HCT116 (cell line): ENCODE results near the gene KDSR. TPM values are rescaled to one million over a fixed set of nuclear protein-coding genes. Genes with fewer than 3 reads are reported as not detected.

ENCODE experiments used
- ATAC-seq: fragments of 200-7000 bp; cut with Tn5 transposase; 2 replicates; pipeline ENCODE4 v1.9.1; 2020; ENCODE audit warnings: mild to moderate bottlenecking, moderate library complexity
- BruUV-seq: library from RNA; stranded (reverse); fragments of 400-500 nt; replicated peaks from 2 replicates; lab custom pipeline; 2021; lab: Mats Ljungman, UMichigan
- CTCF ChIA-PET: fragments of 300-600 bp; sonication (Branson Sonifier 250); formaldehyde crosslinking; loops from one replicate; lab custom pipeline; 2021; ENCODE audit warnings: antibody characterized with exemption; lab: Charles Lee
- POLR2A ChIA-PET: fragments of 300-600, 350-600 bp; sonication (Branson Sonifier 250); formaldehyde crosslinking; loops from one replicate; lab custom pipeline; 2021; ENCODE audit warnings: antibody characterized with exemption; lab: Charles Lee
- RAD21 ChIA-PET, 2 experiments: fragments of 300-600 bp; sonication (Branson Sonifier 250); formaldehyde crosslinking; loops; one replicate each; lab custom pipeline; 2023; ENCODE audit warnings: low total read pairs in 2 of 2; ENCODE audit not compliant: uncharacterized antibody in 2 of 2, unreplicated experiment in 2 of 2, low non-redundant PET in 1 of 2; lab: Charles Lee
- DNase-seq: peaks from one replicate; pipeline ENCODE4 v3.0.0-alpha.2; 2010; ENCODE audit warnings: low read depth, low spot score
- H2AFZ ChIP-seq: fragments of 200-600 bp; shearing (Covaris generic), sonication (generic); 2 replicates; pipeline ENCODE4 v1.6.1; 2017; ENCODE audit warnings: low read depth, mixed run types, mixed read lengths, antibody characterized with exemption, low read length; ENCODE audit not compliant: poor library complexity, severe bottlenecking
- H3K27ac ChIP-seq: 2 replicates; pipeline ENCODE4 v1.5.1; 2012; ENCODE audit warnings: low read depth, low read length
- H3K27me3 ChIP-seq: fragments of 200-600 bp; sonication (generic); 2 replicates; pipeline ENCODE4 v1.6.1; 2016; ENCODE audit warnings: mixed run types, low read length, mixed read lengths; ENCODE audit not compliant: insufficient read depth
- H3K36me3 ChIP-seq, 2 experiments: fragments of 200-500 bp in 1 of 2; fragments of 200-600 bp in 1 of 2; sonication (Bioruptor generic) in 1 of 2; sonication (generic) in 1 of 2; 2 replicates each; pipeline versions ENCODE4 v1.5.1 to v1.6.1; 2014 to 2016; ENCODE audit warnings: low read length in 2 of 2, inconsistent platforms in 1 of 2, mixed read lengths in 1 of 2, mixed run types in 1 of 2; ENCODE audit not compliant: insufficient read depth in 2 of 2, control insufficient read depth in 1 of 2
- H3K4me1 ChIP-seq, 2 experiments: fragments of 200-600 bp in 1 of 2; sonication (generic) in 1 of 2; 2 replicates each; pipeline versions ENCODE4 v1.5.1 to v1.6.1; 2012 to 2017; ENCODE audit warnings: low read length in 2 of 2, inconsistent platforms in 1 of 2, mild to moderate bottlenecking in 1 of 2, mixed read lengths in 1 of 2, mixed run types in 1 of 2, moderate library complexity in 1 of 2; ENCODE audit not compliant: insufficient read depth in 2 of 2, control insufficient read depth in 1 of 2
- H3K4me2 ChIP-seq: fragments of 200-600 bp; sonication (generic); 2 replicates; pipeline ENCODE4 v1.6.1; 2017; ENCODE audit warnings: mixed run types, low read length, mixed read lengths
- H3K4me3 ChIP-seq, 2 experiments: fragments of 200-600 bp in 1 of 2; sonication (generic) in 1 of 2; replicated peaks in 1 of 2; 2 replicates each; pipeline ENCODE4 v1.5.1; 2011 to 2016; ENCODE audit warnings: low read length in 2 of 2, control low read depth in 1 of 2, low read depth in 1 of 2, mild to moderate bottlenecking in 1 of 2, mixed read lengths in 1 of 2, mixed run types in 1 of 2
- H3K79me2 ChIP-seq: fragments of 200-600 bp; sonication (generic); 2 replicates; pipeline ENCODE4 v1.6.1; 2017; ENCODE audit warnings: mild to moderate bottlenecking, mixed run types, low read length, moderate library complexity, mixed read lengths; ENCODE audit not compliant: insufficient read depth
- H3K9ac ChIP-seq: fragments of 200-600 bp; sonication (generic); 2 replicates; pipeline ENCODE4 v1.6.1; 2016; ENCODE audit warnings: low read length, mixed read lengths
- H3K9me2 ChIP-seq: fragments of 200-600 bp; sonication (generic), shearing (Covaris generic); 2 replicates; pipeline ENCODE4 v1.6.1; 2017; ENCODE audit warnings: mixed run types, mild to moderate bottlenecking, moderate library complexity; ENCODE audit not compliant: insufficient read depth
- H3K9me3 ChIP-seq, 2 experiments: fragments of 200-500 bp in 1 of 2; fragments of 200-600 bp in 1 of 2; sonication (Bioruptor generic) in 1 of 2; sonication (generic) in 1 of 2; 2 replicates each; pipeline ENCODE4 v1.6.1; 2014 to 2017; ENCODE audit warnings: low read length in 2 of 2, mixed read lengths in 2 of 2, inconsistent platforms in 1 of 2, low read depth in 1 of 2, mild to moderate bottlenecking in 1 of 2, mixed run types in 1 of 2, moderate library complexity in 1 of 2; ENCODE audit not compliant: control insufficient read depth in 1 of 2, insufficient read depth in 1 of 2
- H4K20me1 ChIP-seq: fragments of 200-600 bp; sonication (generic), shearing (Covaris generic); 2 replicates; pipeline ENCODE4 v1.6.1; 2017; ENCODE audit warnings: mixed run types, mild to moderate bottlenecking, moderate library complexity; ENCODE audit not compliant: insufficient read depth
- CBX3 ChIP-seq: IDR thresholded peaks from 2 replicates; pipeline ENCODE4 v1.6.1; 2012; ENCODE audit warnings: low read depth
- ELF1 ChIP-seq: IDR thresholded peaks from 2 replicates; pipeline ENCODE4 v1.6.1; 2012; ENCODE audit warnings: low read depth, borderline replicate concordance
- EZH2phosphoT487 ChIP-seq: fragments of 200-600 bp; IDR thresholded peaks from 2 replicates; pipeline ENCODE4 v1.6.1; 2018; ENCODE audit warnings: antibody characterized with exemption, borderline replicate concordance
- JUND ChIP-seq: IDR thresholded peaks from 2 replicates; pipeline ENCODE4 v1.6.1; 2012
- SIN3A ChIP-seq: IDR thresholded peaks from 2 replicates; pipeline ENCODE4 v1.6.1; 2012; ENCODE audit warnings: low read depth
- TCF7L2 ChIP-seq: IDR thresholded peaks from 2 replicates; pipeline ENCODE4 v1.7.0; 2011; ENCODE audit warnings: borderline replicate concordance, inconsistent platforms; ENCODE audit not compliant: insufficient read depth, insufficient read length; ENCODE audit errors: extremely low read depth
- YY1 ChIP-seq: IDR thresholded peaks from 2 replicates; pipeline ENCODE4 v1.6.1; 2011; ENCODE audit warnings: low read length, low read depth, moderate library complexity, mild to moderate bottlenecking; ENCODE audit not compliant: insufficient replicate concordance; ENCODE audit errors: extremely low read depth
- intact Hi-C: fragments of 100-400 bp; cut with micrococcal nuclease; formaldehyde crosslinking; loops from 2 replicates; pipeline ENCODE4 v1.10.0; 2022
- total RNA-seq: library from RNA; stranded (reverse); gene quantifications from one replicate; pipeline ENCODE4 v1.2.1, GENCODE V29; 2021; ENCODE audit not compliant: unreplicated experiment
- TF ChIP-seq, protein P1 (sequence below), 3 experiments: fragments of 200-600 bp in 1 of 3; sonication (generic) in 1 of 3; IDR thresholded peaks in 2 of 3; conservative IDR thresholded peaks in 1 of 3; 2 replicates each; pipeline ENCODE4 v1.5.1; 2012 to 2017; ENCODE audit warnings: low read depth in 2 of 3, low read length in 2 of 3, antibody characterized with exemption in 1 of 3, borderline replicate concordance in 1 of 3, control low read depth in 1 of 3, mild to moderate bottlenecking in 1 of 3, mixed read lengths in 1 of 3, mixed run types in 1 of 3, moderate library complexity in 1 of 3; ENCODE audit not compliant: insufficient read depth in 1 of 3
- TF ChIP-seq, protein P2 (sequence below): IDR thresholded peaks from 2 replicates; pipeline ENCODE4 v1.6.1; 2012

The KDSR gene
- total RNA-seq, 1 experiment from 2014 or later, result 68.6 TPM

DNA sequence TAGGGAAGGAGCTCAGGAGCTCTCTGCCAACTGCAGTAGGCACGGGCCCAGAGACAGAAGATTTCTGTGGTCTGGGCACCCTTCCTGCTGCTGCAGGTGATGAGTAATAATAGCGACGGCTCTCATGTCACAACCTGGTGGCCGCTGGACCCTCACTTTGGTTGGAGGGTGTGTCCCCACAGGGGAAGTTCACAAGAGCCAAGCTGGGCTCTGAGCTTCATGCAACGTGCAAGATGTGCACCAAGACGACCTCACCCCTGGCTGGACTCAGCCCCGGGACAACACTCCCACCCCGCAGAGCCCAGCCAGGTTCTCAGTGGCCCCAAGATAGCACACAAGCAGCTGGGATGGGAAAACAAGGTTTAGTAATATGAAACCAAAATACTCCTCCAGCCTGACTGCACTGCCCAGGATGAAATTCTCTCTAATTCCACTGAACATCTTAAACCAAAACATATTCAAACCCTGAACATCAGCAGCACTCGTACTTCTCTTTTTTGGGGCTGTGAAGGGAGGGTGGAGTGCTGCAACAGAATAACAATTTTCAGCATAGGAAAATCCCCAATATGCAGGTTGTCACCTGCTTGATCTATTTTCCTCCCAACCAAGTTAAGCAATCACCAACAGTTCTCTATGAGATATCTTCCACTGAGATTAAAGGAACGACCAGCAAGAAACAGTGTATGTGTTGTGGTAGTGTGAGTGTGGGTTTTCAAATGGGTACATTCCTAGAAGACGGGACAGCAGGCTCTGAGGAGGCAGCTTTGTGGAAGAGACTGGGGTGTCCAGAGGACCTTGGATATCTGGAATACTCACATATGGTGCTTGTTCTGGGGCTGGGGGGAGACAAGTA is 73.9 kb downstream of the KDSR start:
- TF ChIP-seq, protein P1, sequence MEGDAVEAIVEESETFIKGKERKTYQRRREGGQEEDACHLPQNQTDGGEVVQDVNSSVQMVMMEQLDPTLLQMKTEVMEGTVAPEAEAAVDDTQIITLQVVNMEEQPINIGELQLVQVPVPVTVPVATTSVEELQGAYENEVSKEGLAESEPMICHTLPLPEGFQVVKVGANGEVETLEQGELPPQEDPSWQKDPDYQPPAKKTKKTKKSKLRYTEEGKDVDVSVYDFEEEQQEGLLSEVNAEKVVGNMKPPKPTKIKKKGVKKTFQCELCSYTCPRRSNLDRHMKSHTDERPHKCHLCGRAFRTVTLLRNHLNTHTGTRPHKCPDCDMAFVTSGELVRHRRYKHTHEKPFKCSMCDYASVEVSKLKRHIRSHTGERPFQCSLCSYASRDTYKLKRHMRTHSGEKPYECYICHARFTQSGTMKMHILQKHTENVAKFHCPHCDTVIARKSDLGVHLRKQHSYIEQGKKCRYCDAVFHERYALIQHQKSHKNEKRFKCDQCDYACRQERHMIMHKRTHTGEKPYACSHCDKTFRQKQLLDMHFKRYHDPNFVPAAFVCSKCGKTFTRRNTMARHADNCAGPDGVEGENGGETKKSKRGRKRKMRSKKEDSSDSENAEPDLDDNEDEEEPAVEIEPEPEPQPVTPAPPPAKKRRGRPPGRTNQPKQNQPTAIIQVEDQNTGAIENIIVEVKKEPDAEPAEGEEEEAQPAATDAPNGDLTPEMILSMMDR (IDR thresholded peaks at IDR 0.05 in 2 of 3, conservative IDR thresholded peaks at IDR 0.05 in 1 of 3; ENCODE audit: borderline replicate concordance in 1 of 3, insufficient read depth in 1 of 3, low read depth in 2 of 3, low read length in 2 of 3), result no peak
- TF ChIP-seq, protein P2, sequence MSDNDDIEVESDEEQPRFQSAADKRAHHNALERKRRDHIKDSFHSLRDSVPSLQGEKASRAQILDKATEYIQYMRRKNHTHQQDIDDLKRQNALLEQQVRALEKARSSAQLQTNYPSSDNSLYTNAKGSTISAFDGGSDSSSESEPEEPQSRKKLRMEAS, result no peak
- no peak for TF ChIP-seq EZH2phosphoT487
- TF ChIP-seq TCF7L2, result no peak
- no peak for TF ChIP-seq CBX3
- TF ChIP-seq JUND, result no peak
- TF ChIP-seq YY1, result no peak
- TF ChIP-seq SIN3A, result no peak
- no peak for TF ChIP-seq ELF1
- intact Hi-C loops, result no loop called here
- H3K4me1 ChIP-seq, result no peaks in the 10 kb centered on the region
- H3K9me3 ChIP-seq, result no peaks in the 10 kb centered on the region
- H3K36me3 ChIP-seq, result no peaks in the 10 kb centered on the region
- ATAC-seq, result no peak
- no peak overlapping the region for H3K4me3 ChIP-seq
- no peak overlapping the region for H3K9ac ChIP-seq
- no peaks in the 10 kb centered on the region for H4K20me1 ChIP-seq
- no peaks in the 10 kb centered on the region; the same call in 1 of the 2 replicates for H3K9me2 ChIP-seq
- H3K79me2 ChIP-seq, result no peaks in the 10 kb centered on the region
- RAD21 ChIA-PET, result no interaction called here
- BruUV-seq, result no TSS peak
- CTCF ChIA-PET, result no interaction called here
- H3K27me3 ChIP-seq, result 0 out of 2 replicates have a peak, but pooled peaks cover 4% of the 10 kb centered on the region
- H3K4me2 ChIP-seq, result no peak overlapping the region
- no peak for DNase-seq
- H2AFZ ChIP-seq, result no peak overlapping the region
- no peak overlapping the region for H3K27ac ChIP-seq
- POLR2A ChIA-PET, result no interaction called here
